ENCODE data around the gene VAV3.

GRCh38 chr1:107750364-107750959, 214.5 kb downstream of the VAV3 start:
- peak; percentile 27 to 45 (median 40) for TF ChIP-seq CTCF (IDR thresholded peaks at IDR 0.05)
- no peak for TF ChIP-seq EP300 (IDR thresholded peaks at IDR 0.05)
- TF ChIP-seq POLR2A (IDR thresholded peaks at IDR 0.05): no peak
